ENCODE data around the gene IPO5. TPM values are rescaled to one million over a fixed set of nuclear protein-coding genes. Genes with fewer than 3 reads are reported as not detected.

Gene IPO5
- polyA plus RNA-seq, 1 donor (not counting 4 experiments of a cell fraction or from before 2014, with no cell fraction given): 130 TPM

DNA sequence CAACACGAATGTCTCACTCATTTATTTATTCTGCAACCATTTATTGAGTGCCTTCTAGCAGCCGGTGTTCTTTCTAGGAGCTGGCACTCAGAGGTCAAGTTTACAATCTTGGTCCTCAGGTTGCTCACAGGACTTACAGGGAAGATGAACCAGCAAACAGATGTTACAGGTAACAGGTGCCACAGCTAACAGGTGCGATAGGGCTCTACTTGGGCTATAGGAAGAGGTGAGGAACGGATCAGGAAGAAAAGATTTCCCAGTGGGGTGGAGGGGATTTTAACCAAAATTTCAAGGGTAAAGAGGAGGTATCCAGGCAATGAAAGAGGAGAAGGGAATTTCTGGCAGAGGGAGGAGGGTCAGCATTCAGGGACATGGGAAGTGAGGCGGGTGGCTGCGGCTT is 102.1 kb downstream of the IPO5 start:
- DNase-seq (ENCODE audit: low read depth, low spot score) (no peak), FAIRE-seq (no peak)
- H3K27me3 ChIP-seq (ENCODE audit: control insufficient read depth, extremely low read depth, insufficient read depth, low read length): no peaks in the 10 kb centered on the region
- no peak overlapping the region for H3K27ac ChIP-seq (ENCODE audit: control insufficient read depth, insufficient read depth, low read length)
- no peak overlapping the region for H3K9ac ChIP-seq (ENCODE audit: control insufficient read depth, extremely low read depth, insufficient read depth, low read length)
- no peak overlapping the region for H3K4me2 ChIP-seq (ENCODE audit: control insufficient read depth, extremely low read depth, insufficient read depth, low read depth, low read length)
- no peak overlapping the region for H3K4me3 ChIP-seq (ENCODE audit: control insufficient read depth in 2 of 3, extremely low read depth in 1 of 3, insufficient read depth in 2 of 3, low read depth in 1 of 3, low read length in 3 of 3)
- dilution Hi-C loops (cut with MboI; ENCODE audit: extremely low pct_ligation_motif_present, low sequenced_read_pairs): no loop called here
- H4K20me1 ChIP-seq (ENCODE audit: control insufficient read depth, extremely low read depth, insufficient read depth, low read length): no peaks in the 10 kb centered on the region
- no peak overlapping the region for H2AFZ ChIP-seq (ENCODE audit: control insufficient read depth, low read length)
- no peaks in the 10 kb centered on the region for H3K36me3 ChIP-seq (ENCODE audit: control insufficient read depth in 2 of 2, extremely low read depth in 1 of 2, insufficient read depth in 2 of 2, low read length in 2 of 2)
- no peaks in the 10 kb centered on the region for H3K4me1 ChIP-seq (ENCODE audit: control insufficient read depth, extremely low read depth, insufficient read depth, low read length)
- H3K79me2 ChIP-seq (ENCODE audit: control insufficient read depth, insufficient read depth, low read length): no peaks in the 10 kb centered on the region
- H3K9me3 ChIP-seq (ENCODE audit: control insufficient read depth, low read depth, low read length): no peaks in the 10 kb centered on the region
- no peak for TF ChIP-seq EZH2 (IDR thresholded peaks at IDR 0.05; ENCODE audit: low read length)
- TF ChIP-seq, protein P1, sequence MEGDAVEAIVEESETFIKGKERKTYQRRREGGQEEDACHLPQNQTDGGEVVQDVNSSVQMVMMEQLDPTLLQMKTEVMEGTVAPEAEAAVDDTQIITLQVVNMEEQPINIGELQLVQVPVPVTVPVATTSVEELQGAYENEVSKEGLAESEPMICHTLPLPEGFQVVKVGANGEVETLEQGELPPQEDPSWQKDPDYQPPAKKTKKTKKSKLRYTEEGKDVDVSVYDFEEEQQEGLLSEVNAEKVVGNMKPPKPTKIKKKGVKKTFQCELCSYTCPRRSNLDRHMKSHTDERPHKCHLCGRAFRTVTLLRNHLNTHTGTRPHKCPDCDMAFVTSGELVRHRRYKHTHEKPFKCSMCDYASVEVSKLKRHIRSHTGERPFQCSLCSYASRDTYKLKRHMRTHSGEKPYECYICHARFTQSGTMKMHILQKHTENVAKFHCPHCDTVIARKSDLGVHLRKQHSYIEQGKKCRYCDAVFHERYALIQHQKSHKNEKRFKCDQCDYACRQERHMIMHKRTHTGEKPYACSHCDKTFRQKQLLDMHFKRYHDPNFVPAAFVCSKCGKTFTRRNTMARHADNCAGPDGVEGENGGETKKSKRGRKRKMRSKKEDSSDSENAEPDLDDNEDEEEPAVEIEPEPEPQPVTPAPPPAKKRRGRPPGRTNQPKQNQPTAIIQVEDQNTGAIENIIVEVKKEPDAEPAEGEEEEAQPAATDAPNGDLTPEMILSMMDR (optimal IDR thresholded peaks at IDR 0.05 in 1 of 3, IDR thresholded peaks at IDR 0.05 in 1 of 3, conservative IDR thresholded peaks at IDR 0.05 in 1 of 3; ENCODE audit: extremely low read depth in 1 of 3, insufficient read depth in 2 of 3, low read length in 3 of 3): no peak
- no peaks in the 10 kb centered on the region for H3K9me1 ChIP-seq (ENCODE audit: control insufficient read depth, extremely low read depth, insufficient read depth, low read length)

DNA sequence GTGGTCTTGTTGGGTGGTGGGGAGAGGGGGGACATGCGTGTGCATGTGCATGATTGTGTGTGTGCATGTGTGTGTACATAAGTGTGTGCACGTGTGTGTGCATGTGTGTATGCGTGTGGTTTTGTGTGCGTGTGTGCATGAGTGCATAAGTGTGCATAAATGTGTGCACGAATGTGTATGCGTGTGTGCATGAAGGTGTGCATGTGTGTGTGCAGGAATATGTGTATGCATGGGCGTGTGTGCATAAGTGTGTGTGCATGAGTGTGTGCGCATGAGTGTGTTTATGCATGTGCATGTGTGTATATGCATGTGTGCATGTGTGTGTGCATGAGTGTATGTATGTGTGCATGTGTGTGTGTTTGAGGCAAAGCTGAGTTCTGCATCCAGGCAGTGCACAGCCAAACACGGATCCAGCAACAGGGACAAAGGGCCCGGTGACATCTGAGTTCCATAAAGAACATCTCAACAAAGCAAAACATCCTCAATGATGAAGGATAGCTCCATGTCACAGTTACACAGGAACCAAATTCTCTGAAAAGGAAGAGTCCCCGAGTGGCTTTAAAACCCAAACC is 103.5 kb downstream of the IPO5 start:
- no peak overlapping the region for H3K4me3 ChIP-seq (ENCODE audit: control insufficient read depth in 2 of 3, extremely low read depth in 1 of 3, insufficient read depth in 2 of 3, low read depth in 1 of 3, low read length in 3 of 3)
- no peaks in the 10 kb centered on the region for H3K4me1 ChIP-seq (ENCODE audit: control insufficient read depth, extremely low read depth, insufficient read depth, low read length)
- H3K27me3 ChIP-seq (ENCODE audit: control insufficient read depth, extremely low read depth, insufficient read depth, low read length): no peaks in the 10 kb centered on the region
- TF ChIP-seq, protein P1 (optimal IDR thresholded peaks at IDR 0.05 in 1 of 3, IDR thresholded peaks at IDR 0.05 in 1 of 3, conservative IDR thresholded peaks at IDR 0.05 in 1 of 3; ENCODE audit: extremely low read depth in 1 of 3, insufficient read depth in 2 of 3, low read length in 3 of 3): no peak
- TF ChIP-seq EZH2 (IDR thresholded peaks at IDR 0.05; ENCODE audit: low read length): no peak
- FAIRE-seq: no peak
- no peak overlapping the region for H3K9ac ChIP-seq (ENCODE audit: control insufficient read depth, extremely low read depth, insufficient read depth, low read length)
- no peaks in the 10 kb centered on the region for H3K9me1 ChIP-seq (ENCODE audit: control insufficient read depth, extremely low read depth, insufficient read depth, low read length)
- H3K36me3 ChIP-seq (ENCODE audit: control insufficient read depth in 2 of 2, extremely low read depth in 1 of 2, insufficient read depth in 2 of 2, low read length in 2 of 2): no peaks in the 10 kb centered on the region
- no peaks in the 10 kb centered on the region for H3K9me3 ChIP-seq (ENCODE audit: control insufficient read depth, low read depth, low read length)
- no peak overlapping the region for H3K27ac ChIP-seq (ENCODE audit: control insufficient read depth, insufficient read depth, low read length)
- no peak overlapping the region for H3K4me2 ChIP-seq (ENCODE audit: control insufficient read depth, extremely low read depth, insufficient read depth, low read depth, low read length)
- H2AFZ ChIP-seq (ENCODE audit: control insufficient read depth, low read length): no peak overlapping the region
- H3K79me2 ChIP-seq (ENCODE audit: control insufficient read depth, insufficient read depth, low read length): no peaks in the 10 kb centered on the region
- dilution Hi-C loops (cut with MboI; ENCODE audit: extremely low pct_ligation_motif_present, low sequenced_read_pairs): no loop called here
- H4K20me1 ChIP-seq (ENCODE audit: control insufficient read depth, extremely low read depth, insufficient read depth, low read length): no peaks in the 10 kb centered on the region
- DNase-seq (ENCODE audit: low read depth, low spot score): no peak

All from keratinocyte (primary cell).